ENCODE results near the gene FILIP1L. TPM values are rescaled to one million over a fixed set of nuclear protein-coding genes. Genes with fewer than 3 reads are reported as not detected.
A peak's percentile ranks its signal among the peaks of the same experiment; 100 is the strongest.

The FILIP1L gene
- total RNA-seq, 1 donor from 2014 or later = 1.1 TPM

DNA sequence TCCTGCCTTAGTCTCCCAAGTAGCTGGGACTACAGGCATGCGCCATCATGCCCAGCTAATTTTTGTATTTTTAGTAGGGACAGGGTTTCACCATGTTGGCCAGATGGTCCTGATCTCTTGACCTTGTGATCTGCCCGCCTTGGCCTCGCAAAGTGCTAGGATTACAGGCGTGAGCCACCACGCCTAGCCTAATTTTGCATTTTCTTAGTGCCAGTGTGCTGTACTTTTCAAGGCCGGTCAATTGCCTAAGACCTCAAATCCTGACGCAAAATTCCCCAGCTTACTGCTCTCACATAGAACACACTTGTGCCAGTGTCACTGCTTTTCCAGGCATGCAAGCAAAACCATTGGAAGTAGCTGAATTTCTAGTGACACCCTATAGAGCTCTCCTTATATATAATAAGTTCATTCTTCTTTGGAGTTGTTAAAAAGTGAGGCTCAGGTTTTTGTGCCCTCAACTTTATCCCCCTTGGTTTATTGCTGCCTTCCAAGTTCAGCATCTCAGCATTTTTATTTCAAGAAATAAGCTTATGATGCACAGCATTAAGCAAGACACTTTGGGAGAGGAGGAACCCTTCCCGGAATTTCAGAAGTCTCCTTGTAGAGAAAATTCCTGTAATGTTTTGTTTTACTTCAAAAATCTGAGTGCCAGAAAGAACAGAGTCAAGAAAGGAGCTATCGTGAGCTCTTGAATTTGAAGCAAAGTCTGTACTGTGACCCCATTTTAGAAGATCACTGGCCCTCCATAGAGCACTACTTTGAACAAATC, 93.2 kb downstream of the FILIP1L start:
- H3K4me3 ChIP-seq (ENCODE audit: low read depth, low read length) = no peak overlapping the region
- no peak for DNase-seq (ENCODE audit: low read depth)
- no peak for FAIRE-seq
- H3K27me3 ChIP-seq (ENCODE audit: control insufficient read depth, insufficient read depth, low read length) = no peaks in the 10 kb centered on the region
- TF ChIP-seq, protein P1, sequence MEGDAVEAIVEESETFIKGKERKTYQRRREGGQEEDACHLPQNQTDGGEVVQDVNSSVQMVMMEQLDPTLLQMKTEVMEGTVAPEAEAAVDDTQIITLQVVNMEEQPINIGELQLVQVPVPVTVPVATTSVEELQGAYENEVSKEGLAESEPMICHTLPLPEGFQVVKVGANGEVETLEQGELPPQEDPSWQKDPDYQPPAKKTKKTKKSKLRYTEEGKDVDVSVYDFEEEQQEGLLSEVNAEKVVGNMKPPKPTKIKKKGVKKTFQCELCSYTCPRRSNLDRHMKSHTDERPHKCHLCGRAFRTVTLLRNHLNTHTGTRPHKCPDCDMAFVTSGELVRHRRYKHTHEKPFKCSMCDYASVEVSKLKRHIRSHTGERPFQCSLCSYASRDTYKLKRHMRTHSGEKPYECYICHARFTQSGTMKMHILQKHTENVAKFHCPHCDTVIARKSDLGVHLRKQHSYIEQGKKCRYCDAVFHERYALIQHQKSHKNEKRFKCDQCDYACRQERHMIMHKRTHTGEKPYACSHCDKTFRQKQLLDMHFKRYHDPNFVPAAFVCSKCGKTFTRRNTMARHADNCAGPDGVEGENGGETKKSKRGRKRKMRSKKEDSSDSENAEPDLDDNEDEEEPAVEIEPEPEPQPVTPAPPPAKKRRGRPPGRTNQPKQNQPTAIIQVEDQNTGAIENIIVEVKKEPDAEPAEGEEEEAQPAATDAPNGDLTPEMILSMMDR (IDR thresholded peaks at IDR 0.05; ENCODE audit: insufficient read depth, low read length, severe bottlenecking) = no peak
- no peaks in the 10 kb centered on the region for H3K36me3 ChIP-seq (ENCODE audit: control insufficient read depth, insufficient read depth, low read length)

DNA sequence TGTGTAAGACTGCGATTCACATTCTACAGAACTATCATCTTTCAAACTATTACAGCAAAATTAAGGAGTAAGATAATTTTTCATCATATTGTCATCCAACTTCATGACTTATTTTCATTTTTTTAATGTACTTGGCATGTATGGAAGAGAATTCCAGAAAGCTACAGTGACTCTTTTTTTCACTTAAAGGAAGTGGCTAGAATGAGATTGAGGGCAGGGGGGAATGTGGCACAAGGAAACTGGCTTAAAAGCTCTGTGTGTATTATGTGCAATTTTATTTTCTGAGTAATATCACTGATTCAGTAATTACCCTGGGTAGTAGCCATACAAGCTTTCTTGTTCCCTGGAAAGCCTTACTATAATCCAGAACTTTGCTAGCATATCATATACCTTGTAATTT, 94.6 kb downstream of the FILIP1L start:
- TF ChIP-seq, protein P1 (IDR thresholded peaks at IDR 0.05; ENCODE audit: insufficient read depth, low read length, severe bottlenecking) = no peak
- H3K36me3 ChIP-seq (ENCODE audit: control insufficient read depth, insufficient read depth, low read length) = no peaks in the 10 kb centered on the region
- no peaks in the 10 kb centered on the region for H3K27me3 ChIP-seq (ENCODE audit: control insufficient read depth, insufficient read depth, low read length)
- H3K4me3 ChIP-seq (ENCODE audit: low read depth, low read length) = no peak overlapping the region
- DNase-seq (ENCODE audit: low read depth) (no peak), FAIRE-seq (no peak)

DNA sequence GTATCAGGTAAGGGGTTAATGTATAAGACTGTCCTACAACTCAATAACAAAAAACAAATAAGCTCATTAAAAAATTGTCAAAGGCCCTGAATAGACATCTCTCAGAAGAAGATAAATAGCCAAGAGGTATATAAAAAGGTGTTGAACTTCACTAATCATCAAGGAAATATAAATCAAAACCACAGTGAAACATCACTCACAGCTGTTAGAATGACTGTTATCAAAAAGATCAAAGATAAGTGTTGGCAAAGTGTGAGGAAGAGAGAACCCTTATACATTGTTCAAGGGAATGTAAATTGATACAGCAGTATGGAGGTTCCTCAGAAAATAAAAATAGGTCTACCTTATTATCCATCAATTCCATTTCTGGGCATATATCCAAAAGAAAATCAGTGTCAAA, 95.5 kb downstream of the FILIP1L start:
- TF ChIP-seq, protein P1 (IDR thresholded peaks at IDR 0.05; ENCODE audit: insufficient read depth, low read length, severe bottlenecking) = no peak
- no peaks in the 10 kb centered on the region for H3K36me3 ChIP-seq (ENCODE audit: control insufficient read depth, insufficient read depth, low read length)
- no peaks in the 10 kb centered on the region for H3K27me3 ChIP-seq (ENCODE audit: control insufficient read depth, insufficient read depth, low read length)
- no peak overlapping the region for H3K4me3 ChIP-seq (ENCODE audit: low read depth, low read length)
- no peak for DNase-seq (ENCODE audit: low read depth)
- FAIRE-seq = no peak

DNA sequence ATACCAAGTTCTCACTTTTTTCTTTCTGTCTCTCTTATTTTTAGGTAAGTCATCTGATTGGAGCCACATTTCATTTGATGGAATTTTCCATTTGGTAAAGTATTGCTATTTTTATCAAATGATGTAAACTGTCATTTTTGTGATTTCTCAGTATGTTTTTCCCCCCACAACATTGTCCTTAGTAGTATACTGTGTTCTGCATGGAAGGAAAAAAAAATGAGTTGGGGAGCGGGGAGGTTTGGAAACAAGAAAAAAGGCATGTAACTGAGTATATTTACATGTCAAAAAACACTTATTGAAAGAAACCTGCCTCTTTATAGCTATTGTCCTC, 104.2 kb downstream of the FILIP1L start:
- no peak for FAIRE-seq
- TF ChIP-seq, protein P1 (IDR thresholded peaks at IDR 0.05; ENCODE audit: insufficient read depth, low read length, severe bottlenecking) = no peak
- Histone ChIP-seq H3K27me3 (ENCODE audit: control insufficient read depth, insufficient read depth, low read length) (no peaks in the 10 kb centered on the region), H3K36me3 (ENCODE audit: control insufficient read depth, insufficient read depth, low read length) (no peaks in the 10 kb centered on the region), H3K4me3 (ENCODE audit: low read depth, low read length) (no peak overlapping the region)
- no peak for DNase-seq (ENCODE audit: low read depth)

DNA sequence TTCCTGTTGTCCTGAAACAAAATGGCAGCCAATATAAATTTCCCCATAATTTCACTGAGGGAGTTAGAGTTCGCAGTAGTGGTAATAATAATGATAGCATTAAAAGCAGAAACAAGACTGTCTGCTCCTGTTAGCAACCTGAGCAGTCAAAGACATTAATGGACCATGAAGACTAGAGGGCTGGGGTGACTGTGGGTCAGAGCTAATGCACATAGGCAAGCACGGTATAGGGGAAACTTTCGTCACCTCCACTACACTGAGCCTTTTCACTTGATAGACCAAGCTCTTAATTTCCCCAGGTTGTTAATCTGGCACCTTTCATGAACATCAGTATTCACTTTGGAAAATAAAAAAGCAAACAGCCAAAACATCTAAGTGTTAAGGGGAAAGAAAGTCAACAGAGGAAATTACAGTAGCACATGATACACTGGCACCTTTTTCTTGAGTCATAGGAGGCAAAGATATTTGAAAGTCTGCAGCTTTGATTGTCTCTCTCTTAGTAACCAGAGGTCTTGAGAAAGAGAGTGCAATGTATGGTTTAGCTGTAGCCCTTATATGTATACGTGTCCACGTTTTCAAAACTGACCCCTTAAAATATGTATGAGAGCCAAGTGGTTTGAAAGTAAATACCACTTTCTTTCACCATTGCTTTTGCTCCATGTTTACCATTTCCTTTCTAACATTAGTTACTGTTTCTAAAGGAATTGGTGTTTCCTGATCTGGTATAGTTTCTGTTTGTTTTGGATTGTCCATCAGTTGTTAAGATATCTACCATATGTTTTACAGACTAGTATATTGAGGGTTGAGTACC, 104.8 kb downstream of the FILIP1L start:
- DNase-seq (ENCODE audit: low read depth) (peak; percentile 43), FAIRE-seq (no peak)
- Histone ChIP-seq H3K36me3 (ENCODE audit: control insufficient read depth, insufficient read depth, low read length) (no peaks in the 10 kb centered on the region), H3K27me3 (ENCODE audit: control insufficient read depth, insufficient read depth, low read length) (no peaks in the 10 kb centered on the region), H3K4me3 (ENCODE audit: low read depth, low read length) (no peak overlapping the region)
- TF ChIP-seq, protein P1 (IDR thresholded peaks at IDR 0.05; ENCODE audit: insufficient read depth, low read length, severe bottlenecking) = no peak
